ENCODE measurements around the gene GAB2.

GRCh38 chr11:78229106-78229505, 188.5 kb downstream of the GAB2 start:
- TF ChIP-seq POLR2A (IDR thresholded peaks at IDR 0.05) (no peak), CTCF (IDR thresholded peaks at IDR 0.05) (no peak)

Measured in adrenal gland (tissue), 5 donors.